IMR-90 (cell line): Measurements from ENCODE around the gene TECTA. TPM values are rescaled to one million over a fixed set of nuclear protein-coding genes. Genes with fewer than 3 reads are reported as not detected.

Experiments
- ATAC-seq: fragments of 200-7000 bp; cut with Tn5 transposase; 2 replicates; pipeline ENCODE4 v1.9.1; 2020; ENCODE audit warnings: low read depth, mild to moderate bottlenecking, moderate library complexity
- BruUV-seq: library from RNA; stranded (reverse); fragments of 400-500 nt; replicated peaks from 2 replicates; lab custom pipeline; 2021; lab: Mats Ljungman, UMichigan
- CTCF ChIA-PET: fragments of 300-600 bp; formaldehyde crosslinking; extraction: SDS; loops from one replicate; lab custom pipeline; 2021; ENCODE audit warnings: antibody characterized with exemption; lab: Yijun Ruan, JAX
- POLR2A ChIA-PET: fragments of 300-600 bp; sonication (Branson Sonifier 250); formaldehyde crosslinking; loops from one replicate; lab custom pipeline; 2022; ENCODE audit warnings: antibody characterized with exemption; ENCODE audit not compliant: unreplicated experiment; lab: Charles Lee
- DNase-seq: peaks from one replicate; pipeline ENCODE4 v3.0.0; 2013
- H2AFZ ChIP-seq: replicated peaks from 2 replicates; pipeline ENCODE3; 2013; ENCODE audit warnings: low read length, mild to moderate bottlenecking; ENCODE audit not compliant: poor library complexity
- H2AK5ac ChIP-seq: 2 replicates; pipeline ENCODE4 v1.6.1; 2013; ENCODE audit warnings: low read depth, low read length, inconsistent platforms
- H2AK9ac ChIP-seq: replicated peaks from 2 replicates; pipeline ENCODE3; 2013; ENCODE audit warnings: mild to moderate bottlenecking, low read depth, low read length, moderate library complexity; ENCODE audit not compliant: poor library complexity
- H2BK120ac ChIP-seq: 2 replicates; pipeline ENCODE4 v1.6.1; 2013; ENCODE audit warnings: low read depth, low read length, inconsistent platforms
- H2BK15ac ChIP-seq: 3 replicates; pipeline ENCODE4 v1.6.1; 2013; ENCODE audit warnings: low read depth, low read length, inconsistent platforms
- H2BK20ac ChIP-seq: 2 replicates; pipeline ENCODE4 v1.6.1; 2013; ENCODE audit warnings: low read depth, mild to moderate bottlenecking, inconsistent platforms, low read length, moderate library complexity
- H2BK5ac ChIP-seq: 2 replicates; pipeline ENCODE4 v1.6.1; 2013; ENCODE audit warnings: mild to moderate bottlenecking, low read depth, low read length, inconsistent platforms; ENCODE audit not compliant: poor library complexity, severe bottlenecking
- H3K14ac ChIP-seq: replicated peaks from 2 replicates; pipeline ENCODE4 v1.6.1; 2013; ENCODE audit warnings: low read depth, low read length, inconsistent platforms
- H3K18ac ChIP-seq: 2 replicates; pipeline ENCODE4 v1.6.1; 2013; ENCODE audit warnings: low read depth, low read length, control low read depth
- H3K23ac ChIP-seq: 2 replicates; pipeline ENCODE4 v1.6.1; 2013; ENCODE audit warnings: low read depth, low read length, inconsistent platforms
- H3K27ac ChIP-seq: 2 replicates; pipeline ENCODE4 v1.5.1; 2013; ENCODE audit warnings: mild to moderate bottlenecking, control low read depth, low read length; ENCODE audit not compliant: insufficient read depth
- H3K27me3 ChIP-seq: 2 replicates; pipeline ENCODE4 v1.6.1; 2013; ENCODE audit warnings: low read length; ENCODE audit not compliant: control insufficient read depth, insufficient read depth
- H3K36me3 ChIP-seq: 2 replicates; pipeline ENCODE4 v1.6.1; 2013; ENCODE audit warnings: low read length, mixed read lengths; ENCODE audit not compliant: control insufficient read depth, insufficient read depth
- H3K4ac ChIP-seq: 2 replicates; pipeline ENCODE4 v1.6.1; 2013; ENCODE audit warnings: low read depth, low read length, inconsistent platforms
- H3K4me1 ChIP-seq: 2 replicates; pipeline ENCODE4 v1.6.1; 2013; ENCODE audit warnings: low read length, mixed read lengths; ENCODE audit not compliant: control insufficient read depth, insufficient read depth
- H3K4me2 ChIP-seq: 2 replicates; pipeline ENCODE4 v1.6.1; 2013; ENCODE audit warnings: low read depth, mild to moderate bottlenecking, control low read depth, low read length, moderate library complexity
- H3K4me3 ChIP-seq: 2 replicates; pipeline ENCODE4 v1.5.1; 2013; ENCODE audit warnings: low read depth, mild to moderate bottlenecking, control low read depth, low read length, moderate library complexity; ENCODE audit not compliant: insufficient read depth
- H3K56ac ChIP-seq: 2 replicates; pipeline ENCODE4 v1.6.1; 2013; ENCODE audit warnings: low read length, inconsistent platforms; ENCODE audit not compliant: insufficient read depth; ENCODE audit errors: extremely low read depth
- H3K79me1 ChIP-seq, 2 experiments: 2 replicates each; pipeline ENCODE4 v1.6.1; 2013; ENCODE audit warnings: low read length in 2 of 2, inconsistent platforms in 1 of 2, low read depth in 1 of 2
- H3K9ac ChIP-seq: 2 replicates; pipeline ENCODE4 v1.6.1; 2013; ENCODE audit warnings: low read depth, low read length, control low read depth
- H3K9me1 ChIP-seq: 2 replicates; pipeline ENCODE4 v1.6.1; 2013; ENCODE audit warnings: low read length, inconsistent platforms; ENCODE audit not compliant: insufficient read depth
- H3K9me3 ChIP-seq: 2 replicates; pipeline ENCODE4 v1.6.1; 2013; ENCODE audit warnings: low read length; ENCODE audit not compliant: control insufficient read depth, insufficient read depth
- H4K20me1 ChIP-seq: 2 replicates; pipeline ENCODE4 v1.6.1; 2013; ENCODE audit warnings: low read length, inconsistent platforms; ENCODE audit not compliant: insufficient read depth
- H4K5ac ChIP-seq: 2 replicates; pipeline ENCODE4 v1.6.1; 2013; ENCODE audit warnings: mild to moderate bottlenecking, low read depth, low read length, control low read depth
- H4K8ac ChIP-seq, 2 experiments: 2 replicates each; pipeline ENCODE4 v1.6.1; 2013; ENCODE audit warnings: low read depth in 2 of 2, low read length in 2 of 2, control low read depth in 1 of 2, inconsistent platforms in 1 of 2
- H4K91ac ChIP-seq: 2 replicates; pipeline ENCODE4 v1.6.1; 2013; ENCODE audit warnings: low read depth, low read length, inconsistent platforms; ENCODE audit not compliant: insufficient read depth
- CEBPB ChIP-seq: IDR thresholded peaks from 2 replicates; pipeline ENCODE4 v1.6.1; 2012; ENCODE audit warnings: low read depth, low read length, improper control_type of control experiment
- MXI1 ChIP-seq: IDR thresholded peaks from 2 replicates; pipeline ENCODE4 v1.6.1; 2012; ENCODE audit warnings: low read depth, mild to moderate bottlenecking, low read length, moderate library complexity, borderline replicate concordance
- RFX5 ChIP-seq: IDR thresholded peaks from 2 replicates; pipeline ENCODE4 v1.8.0; 2012; ENCODE audit warnings: low read depth, mild to moderate bottlenecking, low read length, moderate library complexity
- WGBS, 2 experiments: methylation state at CpG; one replicate each; pipeline versions ENCODE4 v1.1.5 to v1.1.7; 2013; ENCODE audit warnings: missing lambda C conversion rate in 2 of 2; ENCODE audit not compliant: insufficient read length in 1 of 2; ENCODE audit errors: extremely low coverage in 2 of 2; 5-methylcytosine and 5-hydroxymethylcytosine counted together
- dilution Hi-C: fragments of 300-500 bp; cut with HindIII; formaldehyde crosslinking; loops from one replicate; pipeline ENCODE4 v1.14.3; 2018; ENCODE audit warnings: low sequenced_read_pairs; ENCODE audit not compliant: unreplicated experiment
- in situ Hi-C: fragments of 300-500 bp; cut with MboI; formaldehyde crosslinking; loops from 3 replicates; pipeline ENCODE4 v1.14.3; 2019; ENCODE audit warnings: low sequenced_read_pairs, inconsistent platforms, mixed read lengths
- intact Hi-C: fragments of 100-400 bp; cut with micrococcal nuclease; formaldehyde crosslinking; loops from 2 replicates; pipeline ENCODE4 v1.10.0; 2022
- polyA plus RNA-seq, 3 experiments: library from polyadenylated mRNA; depleted of rRNA; stranded (reverse); fragments of >200 nt; gene quantifications; 2 replicates each; pipeline ENCODE4 v1.2.3, GENCODE V29; 2012; ENCODE audit warnings: low replicate concordance in 1 of 3
- total RNA-seq: library from RNA; depleted of rRNA; stranded (reverse); fragments of >200 nt; gene quantifications from 2 replicates; pipeline ENCODE4 v1.2.3, GENCODE V29; 2012
- TF ChIP-seq, protein P1 (sequence below): conservative IDR thresholded peaks from 2 replicates; pipeline ENCODE4 v1.5.1; 2012; ENCODE audit warnings: mild to moderate bottlenecking, low read depth, low read length, improper control_type of control experiment
- TF ChIP-seq, protein P2 (sequence below): fragments of 150-350 bp; IDR thresholded peaks from 2 replicates; pipeline ENCODE4 v1.6.1; 2016; ENCODE audit warnings: low read depth, mild to moderate bottlenecking, low read length, moderate library complexity, borderline replicate concordance

TECTA gene
- total and polyA plus RNA-seq, 2 of the 4 experiments (the other 2 are of a cell fraction), result 0.17 to 0.18 TPM

DNA sequence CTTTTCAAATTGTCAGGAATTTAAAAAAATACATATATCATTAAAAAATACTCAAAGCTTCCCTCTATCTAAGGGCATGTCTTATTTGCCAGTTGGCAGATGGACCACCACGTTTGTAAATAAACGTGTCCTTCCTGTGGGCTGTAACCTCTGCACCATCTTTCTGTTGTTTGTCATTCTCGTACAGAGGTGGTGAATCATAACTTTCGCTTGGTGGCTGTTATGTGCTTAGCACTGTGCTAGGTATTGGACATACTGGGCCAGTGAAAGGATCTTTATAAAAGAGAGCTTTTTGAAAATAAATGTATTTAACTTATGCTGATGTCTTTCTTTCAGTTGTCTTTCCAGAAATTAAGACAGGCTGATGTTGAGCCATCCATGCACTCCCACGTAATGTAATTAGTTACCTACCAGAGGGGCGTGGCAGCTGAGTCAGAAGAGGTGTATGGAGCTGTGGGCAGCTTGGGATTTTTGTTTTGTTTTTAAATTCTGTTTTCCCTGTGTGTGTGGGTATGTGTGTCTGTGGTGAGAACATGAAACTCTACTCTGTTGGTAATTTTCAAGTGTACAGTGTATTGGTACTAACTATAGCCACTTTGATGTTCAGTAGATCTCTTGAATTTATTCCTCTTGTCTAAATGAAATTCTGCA, 62.7 kb downstream of the TECTA start:
- WGBS, 2 experiments, result no CpG with 5 or more reads among the region's 6 CpGs
- CTCF ChIA-PET, result interaction anchor here (0.5 kb wide), 1 partner anchor 28 kb away, joined by 3 read pairs; no protein-coding TSS in a partner anchor
- intact Hi-C loops, result no loop called here
- no peak overlapping the region for H4K5ac ChIP-seq
- H3K9ac ChIP-seq, result no peak overlapping the region
- H3K4me2 ChIP-seq, result no peak overlapping the region
- H2BK20ac ChIP-seq, result no peak overlapping the region
- no peak overlapping the region for H2AFZ ChIP-seq
- H2AK5ac ChIP-seq, result no peak overlapping the region
- no peak overlapping the region for H4K91ac ChIP-seq
- no peak overlapping the region for H4K8ac ChIP-seq
- no peak overlapping the region for H2BK5ac ChIP-seq
- no peak for ATAC-seq
- H3K18ac ChIP-seq, result no peak overlapping the region
- H3K23ac ChIP-seq, result no peak overlapping the region
- H3K9me1 ChIP-seq, result no peaks in the 10 kb centered on the region
- H3K56ac ChIP-seq, result no peak overlapping the region
- no peak overlapping the region for H3K4me3 ChIP-seq
- H3K9me3 ChIP-seq, result no peaks in the 10 kb centered on the region
- no peak overlapping the region for H2BK120ac ChIP-seq
- no peak overlapping the region for H3K4ac ChIP-seq
- H3K4me1 ChIP-seq, result no peaks in the 10 kb centered on the region
- in situ Hi-C loops, result no loop called here
- no peaks in the 10 kb centered on the region for H4K20me1 ChIP-seq
- H3K27me3 ChIP-seq, result peaks cover 10% of the 10 kb centered on the region
- no peak overlapping the region for H3K27ac ChIP-seq
- H3K36me3 ChIP-seq, result no peaks in the 10 kb centered on the region
- H2BK15ac ChIP-seq, result no peak overlapping the region
- BruUV-seq, result no TSS peak
- H2AK9ac ChIP-seq, result no peak overlapping the region
- POLR2A ChIA-PET, result no interaction called here
- dilution Hi-C loops, result no loop called here
- H3K14ac ChIP-seq, result no peak overlapping the region
- no peak for DNase-seq
- H3K79me1 ChIP-seq, result no peaks in the 10 kb centered on the region
- TF ChIP-seq, protein P1, sequence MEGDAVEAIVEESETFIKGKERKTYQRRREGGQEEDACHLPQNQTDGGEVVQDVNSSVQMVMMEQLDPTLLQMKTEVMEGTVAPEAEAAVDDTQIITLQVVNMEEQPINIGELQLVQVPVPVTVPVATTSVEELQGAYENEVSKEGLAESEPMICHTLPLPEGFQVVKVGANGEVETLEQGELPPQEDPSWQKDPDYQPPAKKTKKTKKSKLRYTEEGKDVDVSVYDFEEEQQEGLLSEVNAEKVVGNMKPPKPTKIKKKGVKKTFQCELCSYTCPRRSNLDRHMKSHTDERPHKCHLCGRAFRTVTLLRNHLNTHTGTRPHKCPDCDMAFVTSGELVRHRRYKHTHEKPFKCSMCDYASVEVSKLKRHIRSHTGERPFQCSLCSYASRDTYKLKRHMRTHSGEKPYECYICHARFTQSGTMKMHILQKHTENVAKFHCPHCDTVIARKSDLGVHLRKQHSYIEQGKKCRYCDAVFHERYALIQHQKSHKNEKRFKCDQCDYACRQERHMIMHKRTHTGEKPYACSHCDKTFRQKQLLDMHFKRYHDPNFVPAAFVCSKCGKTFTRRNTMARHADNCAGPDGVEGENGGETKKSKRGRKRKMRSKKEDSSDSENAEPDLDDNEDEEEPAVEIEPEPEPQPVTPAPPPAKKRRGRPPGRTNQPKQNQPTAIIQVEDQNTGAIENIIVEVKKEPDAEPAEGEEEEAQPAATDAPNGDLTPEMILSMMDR, result no peak
- TF ChIP-seq RFX5 (no peak), MXI1 (no peak), CEBPB (no peak)
- TF ChIP-seq, protein P2, sequence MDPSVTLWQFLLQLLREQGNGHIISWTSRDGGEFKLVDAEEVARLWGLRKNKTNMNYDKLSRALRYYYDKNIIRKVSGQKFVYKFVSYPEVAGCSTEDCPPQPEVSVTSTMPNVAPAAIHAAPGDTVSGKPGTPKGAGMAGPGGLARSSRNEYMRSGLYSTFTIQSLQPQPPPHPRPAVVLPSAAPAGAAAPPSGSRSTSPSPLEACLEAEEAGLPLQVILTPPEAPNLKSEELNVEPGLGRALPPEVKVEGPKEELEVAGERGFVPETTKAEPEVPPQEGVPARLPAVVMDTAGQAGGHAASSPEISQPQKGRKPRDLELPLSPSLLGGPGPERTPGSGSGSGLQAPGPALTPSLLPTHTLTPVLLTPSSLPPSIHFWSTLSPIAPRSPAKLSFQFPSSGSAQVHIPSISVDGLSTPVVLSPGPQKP, result no peak
